ENCODE data around the gene TAF10. TPM values are rescaled to one million over a fixed set of nuclear protein-coding genes. Genes with fewer than 3 reads are reported as not detected.

TAF10 gene
- total RNA-seq, 1 donor from 2014 or later, result 80.9 TPM

- Mint-ChIP-seq H3K9me3 (ENCODE audit: low read depth) (peaks cover 26% of the 10 kb centered on the region), H3K36me3 (ENCODE audit: low read depth) (peaks cover 19% of the 10 kb centered on the region), H3K27me3 (ENCODE audit: low read depth) (no peaks in the 10 kb centered on the region), H3K4me3 (ENCODE audit: unreplicated experiment) (no peak overlapping the region), H3K4me1 (ENCODE audit: low read depth) (no peaks in the 10 kb centered on the region), H3K27ac (ENCODE audit: unreplicated experiment) (no peak overlapping the region)
- no peak for DNase-seq (ENCODE audit: low spot score)
- TF ChIP-seq CTCF (IDR thresholded peaks at IDR 0.05), result no peak
Measured at GRCh38 chr11:6584528-6584927, 27.5 kb downstream of the TAF10 start.

GRCh38 chr11:6583584-6583983, 28.4 kb downstream of the TAF10 start:
- Mint-ChIP-seq H3K27ac (ENCODE audit: unreplicated experiment) (no peak overlapping the region), H3K27me3 (ENCODE audit: low read depth) (no peaks in the 10 kb centered on the region), H3K9me3 (ENCODE audit: low read depth) (peaks cover 26% of the 10 kb centered on the region), H3K4me1 (ENCODE audit: low read depth) (no peaks in the 10 kb centered on the region), H3K4me3 (ENCODE audit: unreplicated experiment) (no peak overlapping the region), H3K36me3 (ENCODE audit: low read depth) (peaks cover 19% of the 10 kb centered on the region)
- TF ChIP-seq CTCF (IDR thresholded peaks at IDR 0.05), result no peak
- DNase-seq (ENCODE audit: low spot score), result no peak

- TF ChIP-seq CTCF (IDR thresholded peaks at IDR 0.05), result no peak
- no peak overlapping the region for H3K4me3 Mint-ChIP-seq (ENCODE audit: unreplicated experiment)
- H3K27ac Mint-ChIP-seq (ENCODE audit: unreplicated experiment), result no peak overlapping the region
- peaks cover 22% of the 10 kb centered on the region for H3K9me3 Mint-ChIP-seq (ENCODE audit: low read depth)
- H3K36me3 Mint-ChIP-seq (ENCODE audit: low read depth), result peaks cover 17% of the 10 kb centered on the region
- no peak for DNase-seq (ENCODE audit: low spot score)
- peaks cover 12% of the 10 kb centered on the region for H3K4me1 Mint-ChIP-seq (ENCODE audit: low read depth)
- no peaks in the 10 kb centered on the region for H3K27me3 Mint-ChIP-seq (ENCODE audit: low read depth)
Measured at GRCh38 chr11:6579681-6580080, 32.3 kb downstream of the TAF10 start.

GRCh38 chr11:6578134-6578533, 33.9 kb downstream of the TAF10 start:
- no peaks in the 10 kb centered on the region for H3K27me3 Mint-ChIP-seq (ENCODE audit: low read depth)
- H3K4me3 Mint-ChIP-seq (ENCODE audit: unreplicated experiment), result no peak overlapping the region
- no peak overlapping the region for H3K27ac Mint-ChIP-seq (ENCODE audit: unreplicated experiment)
- peaks cover 6% of the 10 kb centered on the region for H3K9me3 Mint-ChIP-seq (ENCODE audit: low read depth)
- TF ChIP-seq CTCF (IDR thresholded peaks at IDR 0.05), result no peak
- no peak for DNase-seq (ENCODE audit: low spot score)
- H3K4me1 Mint-ChIP-seq (ENCODE audit: low read depth), result peaks cover 12% of the 10 kb centered on the region
- H3K36me3 Mint-ChIP-seq (ENCODE audit: low read depth), result peaks cover 5% of the 10 kb centered on the region

GRCh38 chr11:6576471-6577373, 35.3 kb downstream of the TAF10 start:
- Mint-ChIP-seq H3K4me1 (ENCODE audit: low read depth) (peaks cover 22% of the 10 kb centered on the region), H3K9me3 (ENCODE audit: low read depth) (no peaks in the 10 kb centered on the region), H3K27me3 (ENCODE audit: low read depth) (no peaks in the 10 kb centered on the region), H3K27ac (ENCODE audit: unreplicated experiment) (no peak overlapping the region), H3K4me3 (ENCODE audit: unreplicated experiment) (no peak overlapping the region), H3K36me3 (ENCODE audit: low read depth) (peaks cover 4% of the 10 kb centered on the region)
- DNase-seq (ENCODE audit: low spot score), result no peak
- no peak for TF ChIP-seq CTCF (IDR thresholded peaks at IDR 0.05)

Measured in chondrocyte (in vitro differentiated cells).